T-helper 1 cell treated with Interleukin-12 subunit alpha and Interleukin-12 subunit beta and Interleukin-4 antibody, amounts not matched to agents 30 ng/mL and 1 ng/mL, for 36 hours (primary cell): ENCODE results near the gene DTNB. TPM values are rescaled to one million over a fixed set of nuclear protein-coding genes. Genes with fewer than 3 reads are reported as not detected.

ENCODE experiments used
- intact Hi-C: fragments of 100-400 bp; cut with micrococcal nuclease; formaldehyde crosslinking; loops from one replicate; pipeline ENCODE4 v1.15.1; 2024
- total RNA-seq: library from RNA; stranded (reverse); gene quantifications from 2 replicates; pipeline ENCODE4 v1.2.3, GENCODE V29; 2022

The DTNB gene
- total RNA-seq, 1 donor from 2014 or later: 28.9 TPM

- intact Hi-C loops: loop anchor here (1.0 to 2.0 kb wide), 2 partner anchors 67 to 333 kb away; partner anchors contain the start of gene EFR3B
Observed at GRCh38 chr2:25375989-25376545, 297.3 kb downstream of the DTNB start.

DNA sequence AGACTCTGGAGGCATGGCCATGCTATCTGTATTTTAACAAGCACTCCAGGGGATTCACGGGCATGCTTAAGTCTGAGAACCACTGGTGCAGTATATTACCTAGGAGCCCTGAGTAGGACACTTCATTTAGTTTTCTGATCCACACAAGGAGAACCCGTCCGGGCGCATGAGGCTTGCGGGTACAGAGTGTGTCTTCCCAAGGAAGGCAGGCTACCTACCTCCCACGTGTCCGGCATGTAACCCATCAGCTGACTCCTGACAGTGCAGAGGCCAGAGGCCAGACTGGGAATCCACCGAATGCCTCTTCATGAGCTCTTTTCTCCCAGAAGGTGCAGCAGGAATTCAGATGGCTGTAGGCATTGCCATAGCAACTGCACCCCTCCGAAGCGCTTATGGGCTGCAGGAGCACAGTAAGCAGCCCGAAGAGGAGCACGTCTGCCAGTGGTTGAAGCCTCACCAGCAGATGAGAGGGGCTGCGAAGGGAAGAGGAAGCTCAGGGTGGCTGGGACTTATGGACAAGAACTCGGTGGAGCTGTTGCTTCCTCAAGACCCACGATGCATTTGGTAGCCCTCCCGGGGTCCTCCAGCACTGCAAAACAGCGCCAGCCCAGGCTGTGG lies 297.9 kb downstream of the DTNB start:
- intact Hi-C loops: no loop called here

GRCh38 chr2:25374827-25375226 lies 298.6 kb downstream of the DTNB start:
- intact Hi-C loops: no loop called here

DNA sequence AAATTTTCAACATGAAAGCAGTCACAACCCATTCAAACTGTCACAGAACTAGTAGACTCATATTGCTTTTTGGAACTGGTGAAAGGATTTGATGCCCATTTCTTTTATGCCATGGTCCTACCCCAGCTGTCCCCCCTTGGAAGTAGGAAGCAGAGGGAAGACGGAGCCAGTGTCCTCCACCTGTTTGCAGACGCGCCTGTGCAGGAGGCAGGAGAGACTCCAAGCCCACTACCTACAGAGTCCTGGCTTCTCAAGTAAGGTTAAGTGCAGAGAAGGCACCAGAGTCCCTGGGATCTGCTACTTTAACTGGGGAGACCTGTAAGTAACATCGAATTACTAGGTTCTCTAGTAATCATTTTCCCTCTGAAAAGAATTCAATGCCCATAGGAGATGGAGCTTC lies 299.0 kb downstream of the DTNB start:
- intact Hi-C loops: no loop called here

GRCh38 chr2:25373269-25373981 lies 300.0 kb downstream of the DTNB start:
- intact Hi-C loops: no loop called here

DNA sequence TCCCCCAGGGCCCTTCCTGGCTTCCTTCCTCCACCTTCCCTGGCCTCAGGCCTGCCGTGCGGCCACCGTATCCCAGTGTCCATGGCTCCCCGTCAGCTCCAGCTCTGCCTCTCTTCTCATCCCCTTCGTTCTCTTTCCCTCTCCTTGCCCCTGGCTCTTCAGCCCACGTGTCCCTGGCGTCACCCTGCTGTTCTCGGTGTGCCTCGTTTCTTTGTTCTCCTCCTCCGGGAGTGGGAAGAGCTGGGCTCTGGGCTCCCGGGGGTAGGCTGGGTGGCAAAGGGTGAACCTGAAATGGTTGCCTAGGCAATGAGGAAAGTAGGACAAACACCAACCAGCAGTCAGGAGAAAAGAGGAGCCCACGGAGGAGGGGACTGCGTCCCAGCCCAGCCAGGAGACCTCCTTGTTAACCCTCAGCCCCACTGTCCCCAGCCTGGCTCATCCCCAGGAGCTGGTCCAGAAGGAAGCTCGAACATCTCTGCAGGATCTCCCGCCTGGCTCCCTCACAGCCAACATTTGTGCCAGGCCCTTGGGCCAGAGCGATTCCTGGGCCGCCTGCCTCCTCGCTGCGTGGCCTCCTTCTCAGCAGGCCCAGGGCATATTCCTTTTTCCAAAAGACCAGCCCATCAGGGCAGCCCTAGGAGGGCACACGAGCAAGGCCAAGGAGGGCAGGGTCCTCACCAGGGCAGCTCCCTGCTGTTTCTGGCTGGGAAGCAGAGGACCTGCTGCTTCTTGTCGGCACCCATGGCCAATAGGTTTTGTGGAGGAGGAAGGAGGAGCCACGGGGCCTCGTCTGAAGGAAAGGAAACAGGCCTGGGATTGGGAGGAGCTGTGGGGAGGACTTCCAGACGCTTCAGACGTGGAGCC lies 300.7 kb downstream of the DTNB start:
- intact Hi-C loops: no loop called here

DNA sequence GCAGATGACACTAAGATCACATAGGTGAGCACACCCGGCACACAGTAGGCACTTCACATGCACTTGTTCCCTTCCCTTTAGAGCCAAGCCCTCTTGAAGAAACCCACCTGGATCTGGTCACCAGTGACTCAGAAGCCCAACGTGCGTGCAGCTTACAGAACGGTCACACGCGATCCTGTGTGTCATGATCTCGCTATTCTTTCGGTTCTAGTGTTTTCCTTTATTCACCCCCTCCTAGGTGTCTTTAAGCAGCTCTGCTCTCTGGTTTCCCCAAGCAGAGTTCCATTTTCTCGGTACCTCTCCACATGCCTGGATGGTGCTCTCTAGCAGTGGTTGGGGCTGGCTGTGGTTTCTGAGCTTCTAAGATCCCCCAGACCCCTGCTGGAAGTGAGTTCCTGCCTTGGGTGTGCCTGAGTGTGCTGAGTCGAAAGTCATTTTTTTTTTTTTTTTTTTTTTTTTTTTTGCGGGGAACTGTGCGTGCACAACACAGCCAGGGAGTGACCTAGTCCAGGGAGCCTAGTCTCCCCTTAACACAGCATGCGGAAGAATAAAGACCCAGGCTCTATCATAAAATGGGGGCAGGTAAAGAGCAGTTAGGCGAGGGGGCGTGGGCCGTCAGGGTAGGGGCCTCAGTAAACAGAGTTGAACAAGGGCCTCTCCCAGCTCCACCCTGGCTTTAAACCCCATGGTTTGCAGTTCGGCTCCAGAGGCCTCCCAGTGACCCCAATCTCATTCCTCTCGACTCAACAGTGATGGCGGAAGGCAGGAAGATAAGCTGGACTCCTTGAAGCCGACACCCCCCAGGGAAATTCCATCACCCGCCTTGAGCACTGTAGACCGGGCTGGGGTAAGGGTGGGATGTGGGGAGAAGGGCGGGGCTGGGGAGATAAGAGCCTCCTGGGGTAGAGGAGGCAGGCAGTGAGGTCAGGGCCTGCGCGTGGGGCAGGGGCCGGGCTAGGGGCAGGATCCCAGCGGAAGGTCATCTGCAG lies 301.8 kb downstream of the DTNB start:
- intact Hi-C loops: no loop called here

DNA sequence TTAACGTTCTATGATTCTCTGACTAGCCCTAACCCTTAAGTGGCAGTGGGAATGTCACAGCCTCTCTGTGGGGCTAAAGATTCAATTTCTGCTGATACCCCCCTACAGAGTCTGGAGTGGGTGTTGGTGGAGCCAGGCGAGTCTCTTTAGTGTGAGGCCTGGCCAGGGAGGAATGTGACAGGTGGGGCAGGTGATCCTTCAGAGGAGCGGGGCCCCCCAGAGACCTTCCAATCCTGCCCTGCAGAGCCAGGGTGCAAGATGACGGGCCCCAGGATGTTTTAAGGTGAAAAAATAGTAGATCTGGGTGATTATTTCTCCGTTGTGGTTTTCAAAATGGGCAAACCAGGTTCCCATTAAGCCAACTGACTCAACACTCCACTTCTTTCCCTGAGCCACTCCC lies 303.5 kb downstream of the DTNB start:
- intact Hi-C loops: no loop called here

DNA sequence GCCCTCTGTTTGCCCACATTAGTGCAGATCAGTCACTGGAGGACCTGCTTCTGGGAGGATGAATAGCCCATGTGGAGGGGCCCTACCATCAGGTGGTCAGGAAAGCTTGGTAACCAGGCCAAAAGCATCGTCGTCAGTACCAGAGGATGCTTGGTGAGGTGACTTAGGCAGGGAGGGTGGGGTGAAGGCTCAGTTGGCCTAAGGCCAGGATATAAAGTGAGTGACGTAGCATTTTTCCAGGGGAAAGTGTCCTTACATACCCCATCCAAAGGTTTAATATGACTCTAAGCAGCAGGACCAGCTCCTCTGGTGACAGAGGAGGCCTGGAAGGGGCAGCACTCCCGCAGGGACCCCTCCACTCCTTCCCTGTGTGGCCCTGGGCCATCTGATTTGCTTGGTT lies 303.9 kb downstream of the DTNB start:
- intact Hi-C loops: no loop called here

- intact Hi-C loops: no loop called here
Observed at GRCh38 chr2:25368660-25369059, 304.7 kb downstream of the DTNB start.

GRCh38 chr2:25367296-25367695 lies 306.1 kb downstream of the DTNB start:
- intact Hi-C loops: no loop called here

- intact Hi-C loops: no loop called here
Observed at GRCh38 chr2:25366629-25367028, 306.7 kb downstream of the DTNB start.

GRCh38 chr2:25365241-25365640 lies 308.1 kb downstream of the DTNB start:
- intact Hi-C loops: no loop called here

GRCh38 chr2:25363733-25364132 lies 309.6 kb downstream of the DTNB start:
- intact Hi-C loops: loop anchor here (5.0 kb wide), 2 partner anchors 391 to 571 kb away; partner anchors contain the start of genes CENPO, DNAJC27 and PTRHD1

- intact Hi-C loops: loop anchor here (1.0 to 5.0 kb wide), 17 partner anchors 15 to 706 kb away; partner anchors contain the start of genes ASXL2, CENPO, DNAJC27 and PTRHD1
Observed at GRCh38 chr2:25362434-25363145, 310.8 kb downstream of the DTNB start.

DNA sequence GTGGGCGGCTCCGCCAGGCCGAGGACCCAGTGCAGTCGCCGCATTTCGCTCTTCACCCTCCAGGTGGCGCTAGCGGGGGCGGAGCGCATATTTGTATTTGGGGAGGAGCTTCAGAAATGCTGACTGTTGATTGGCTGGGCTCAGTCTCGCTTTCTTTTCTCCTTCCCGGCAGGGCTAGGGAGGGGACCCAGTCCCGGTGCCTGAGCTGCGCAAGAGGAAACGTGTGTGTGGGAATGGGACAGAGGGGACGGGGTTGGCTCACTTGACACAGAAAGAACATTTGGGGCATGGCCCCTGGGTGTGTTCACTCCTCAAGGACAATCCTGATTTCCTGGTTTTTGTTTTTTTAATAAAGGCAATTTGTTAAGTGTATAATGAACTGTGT lies 311.3 kb downstream of the DTNB start:
- intact Hi-C loops: loop anchor here (1.0 to 5.0 kb wide), 17 partner anchors 15 to 706 kb away; partner anchors contain the start of genes ASXL2, CENPO, DNAJC27 and PTRHD1

DNA sequence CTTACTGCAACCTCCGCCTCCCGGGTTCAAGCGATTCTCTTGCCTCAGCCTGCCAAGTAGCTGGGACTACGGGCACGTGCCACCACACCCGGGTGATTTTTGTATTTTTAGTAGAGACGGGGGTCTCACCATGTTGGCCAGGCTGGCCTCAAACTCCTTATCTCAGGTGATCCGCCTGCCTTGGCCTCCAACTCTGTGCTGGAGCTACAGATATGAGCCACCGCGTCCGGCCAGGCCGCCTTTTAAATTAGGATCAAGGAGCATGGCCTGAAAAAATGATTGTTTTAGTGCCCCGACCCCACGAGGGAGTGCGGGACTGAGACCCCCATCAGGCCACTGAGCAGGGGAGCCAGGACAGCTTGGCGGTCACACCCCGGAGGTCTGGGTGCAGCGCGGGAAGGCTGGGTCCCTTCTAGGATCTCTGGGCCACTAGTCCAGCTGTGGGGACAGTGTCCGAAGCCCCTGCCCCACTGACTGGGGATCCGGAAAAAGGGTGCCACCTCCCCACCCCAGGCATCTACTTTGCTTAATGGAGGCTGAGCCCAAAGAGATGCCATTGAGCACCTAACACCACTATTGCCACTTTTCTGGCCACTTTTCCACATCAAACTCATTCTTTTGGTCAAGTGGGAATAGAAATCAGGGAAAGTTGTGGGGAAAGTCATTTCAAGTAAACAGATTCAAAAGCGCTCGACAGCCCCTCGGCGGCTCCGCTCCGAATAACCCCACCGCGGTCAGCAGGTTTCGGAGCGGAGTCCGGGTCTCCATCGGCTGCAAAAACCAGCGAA lies 311.9 kb downstream of the DTNB start:
- intact Hi-C loops: loop anchor here (1.0 to 5.0 kb wide), 17 partner anchors 16 to 707 kb away; partner anchors contain the start of genes ASXL2, CENPO, DNAJC27 and PTRHD1

DNA sequence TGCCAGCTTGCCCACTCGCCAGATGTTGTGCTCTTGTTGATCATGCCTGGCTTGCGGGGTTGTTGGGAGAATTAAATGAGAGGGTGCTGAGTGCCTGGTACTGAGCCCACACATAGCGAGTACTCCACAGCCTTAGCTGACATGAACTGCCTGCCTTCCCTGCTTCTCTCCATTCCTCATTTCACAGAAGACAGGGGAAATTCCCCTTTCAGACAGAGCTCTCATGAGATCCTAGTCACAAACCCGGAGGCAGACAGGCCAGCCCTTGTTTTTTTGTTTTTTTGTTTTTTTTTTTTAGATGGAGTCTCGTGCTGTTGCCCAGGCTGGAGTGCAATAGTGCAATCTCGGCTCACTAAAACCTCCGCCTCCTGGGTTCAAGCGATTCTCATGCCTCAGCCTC lies 314.5 kb downstream of the DTNB start:
- intact Hi-C loops: no loop called here
